ENCODE measurements around the gene RPS19.

GRCh38 chr19:41853344-41853743 lies 6.7 kb upstream of the RPS19 start:
- TF ChIP-seq CTCF (conservative IDR thresholded peaks at IDR 0.05 in 1 of 2, IDR thresholded peaks at IDR 0.05 in 1 of 2; ENCODE audit: extremely low read depth in 1 of 2, insufficient read depth in 1 of 2, low read depth in 1 of 2, low read length in 2 of 2) (no peak), EZH2 (IDR thresholded peaks at IDR 0.05; ENCODE audit: borderline replicate concordance, low read length) (no peak)
